GM10248 (cell line): ENCODE measurements around the gene ZNF641.
"Not testable (repeated sequence)": the region's sequence is repeated elsewhere in the genome, so short reads cannot be mapped to it uniquely, and the experiment has no call there.

ENCODE experiments used
- CTCF ChIA-PET: fragments of 300-600 bp; sonication (Branson Sonifier 250); formaldehyde crosslinking; extraction: SDS; loops from one replicate; lab custom pipeline; 2021; ENCODE audit warnings: antibody characterized with exemption; lab: Yijun Ruan, JAX
- POLR2A ChIA-PET: fragments of 350-650 bp; sonication (Branson Sonifier 250); formaldehyde crosslinking; extraction: SDS; loops from one replicate; lab custom pipeline; 2020; ENCODE audit warnings: antibody characterized with exemption; lab: Yijun Ruan, JAX
- DNase-seq: peaks from one replicate; pipeline ENCODE4 v3.0.0; 2012; ENCODE audit errors: extremely low spot score
- TF ChIP-seq, protein P1 (sequence below): IDR thresholded peaks from 2 replicates; pipeline ENCODE4 v1.5.1; 2012; ENCODE audit warnings: mild to moderate bottlenecking, low read depth; ENCODE audit errors: extremely low read depth, missing control alignments, control extremely low read depth

The ZNF641 gene

DNA sequence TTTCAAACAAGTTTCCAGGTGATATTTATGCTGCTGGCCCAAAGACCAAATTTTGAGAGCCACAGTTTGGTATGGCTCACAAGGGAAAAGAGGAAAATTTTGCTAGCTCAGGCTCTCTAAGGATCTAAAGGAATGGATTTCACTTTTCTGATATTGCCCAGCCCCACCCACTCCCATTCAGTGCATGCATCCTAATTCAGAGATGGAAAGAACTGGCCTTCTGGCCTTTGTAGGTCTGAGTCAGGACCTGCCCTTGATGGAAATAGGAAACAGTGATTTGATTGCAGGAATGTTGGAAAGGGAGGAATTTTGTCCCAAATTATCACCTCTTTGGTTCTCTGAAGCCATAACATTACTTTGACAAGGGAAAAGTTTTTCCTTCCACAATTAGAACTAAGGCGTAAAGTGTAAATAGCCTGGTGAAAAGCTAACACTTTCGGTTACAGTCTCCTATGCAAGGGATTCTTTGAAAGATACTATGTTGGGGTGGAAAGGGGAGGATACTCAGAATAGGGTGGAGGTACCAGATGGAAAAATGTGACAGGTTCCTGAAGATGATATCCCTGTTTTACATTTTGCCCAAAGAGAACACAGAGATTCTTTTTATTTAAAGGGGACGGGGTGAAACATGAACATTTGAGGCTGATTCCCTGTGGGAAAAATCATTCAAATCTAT is 11.1 kb downstream of the ZNF641 start:
- CTCF ChIA-PET = interaction anchor here (1.5 kb wide), 1 partner anchor 34 kb away, joined by 3 read pairs; no protein-coding TSS in a partner anchor
- POLR2A ChIA-PET = no interaction called here

DNA sequence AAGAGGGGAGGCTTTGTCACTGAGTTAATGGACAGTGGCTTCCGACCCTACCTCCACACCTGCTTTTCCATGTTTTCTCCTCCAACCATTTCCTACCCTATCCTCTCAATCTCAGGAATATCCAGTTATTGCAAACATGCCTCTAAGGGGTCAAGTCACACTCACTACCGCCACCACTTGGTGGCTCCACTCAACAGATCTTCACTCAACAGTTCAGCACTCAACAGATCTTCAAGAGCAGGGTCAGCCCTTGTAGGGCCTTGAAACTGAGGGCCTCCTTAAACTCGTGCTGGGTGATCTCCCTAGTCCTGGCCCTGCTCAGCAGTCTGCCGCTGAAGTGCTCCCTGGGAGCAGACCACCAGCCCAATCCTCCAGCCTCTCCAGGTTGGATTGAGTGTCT is 14.2 kb downstream of the ZNF641 start:
- POLR2A ChIA-PET = no interaction called here
- TF ChIP-seq, protein P1, sequence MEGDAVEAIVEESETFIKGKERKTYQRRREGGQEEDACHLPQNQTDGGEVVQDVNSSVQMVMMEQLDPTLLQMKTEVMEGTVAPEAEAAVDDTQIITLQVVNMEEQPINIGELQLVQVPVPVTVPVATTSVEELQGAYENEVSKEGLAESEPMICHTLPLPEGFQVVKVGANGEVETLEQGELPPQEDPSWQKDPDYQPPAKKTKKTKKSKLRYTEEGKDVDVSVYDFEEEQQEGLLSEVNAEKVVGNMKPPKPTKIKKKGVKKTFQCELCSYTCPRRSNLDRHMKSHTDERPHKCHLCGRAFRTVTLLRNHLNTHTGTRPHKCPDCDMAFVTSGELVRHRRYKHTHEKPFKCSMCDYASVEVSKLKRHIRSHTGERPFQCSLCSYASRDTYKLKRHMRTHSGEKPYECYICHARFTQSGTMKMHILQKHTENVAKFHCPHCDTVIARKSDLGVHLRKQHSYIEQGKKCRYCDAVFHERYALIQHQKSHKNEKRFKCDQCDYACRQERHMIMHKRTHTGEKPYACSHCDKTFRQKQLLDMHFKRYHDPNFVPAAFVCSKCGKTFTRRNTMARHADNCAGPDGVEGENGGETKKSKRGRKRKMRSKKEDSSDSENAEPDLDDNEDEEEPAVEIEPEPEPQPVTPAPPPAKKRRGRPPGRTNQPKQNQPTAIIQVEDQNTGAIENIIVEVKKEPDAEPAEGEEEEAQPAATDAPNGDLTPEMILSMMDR = no peak
- CTCF ChIA-PET = no interaction called here
- DNase-seq = no peak

More for the DNA sequence above, 11.1 kb downstream of the ZNF641 start:
- no peak for DNase-seq
- TF ChIP-seq, protein P1 = no peak

DNA sequence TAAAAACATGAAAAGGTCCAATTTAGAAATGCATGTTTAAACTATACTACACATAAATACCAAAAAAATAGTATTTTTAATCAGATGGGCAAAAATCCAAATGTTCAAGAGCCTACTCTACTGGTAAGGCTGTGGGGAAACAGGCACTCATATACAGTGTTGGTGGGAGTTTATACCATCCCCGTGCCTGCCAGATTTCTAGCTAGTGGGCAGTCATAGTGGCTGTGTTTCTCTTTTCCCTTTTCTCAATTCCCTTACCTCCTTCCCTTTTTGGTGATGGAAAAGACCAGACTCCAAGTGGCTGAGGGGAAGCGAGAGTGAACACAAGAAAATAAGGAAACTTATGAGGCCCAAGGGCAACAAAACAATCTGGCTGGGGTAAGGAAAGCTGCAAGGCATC is 14.7 kb downstream of the ZNF641 start:
- CTCF ChIA-PET = no interaction called here
- POLR2A ChIA-PET = no interaction called here
- TF ChIP-seq, protein P1 = no peak
- DNase-seq = no peak

DNA sequence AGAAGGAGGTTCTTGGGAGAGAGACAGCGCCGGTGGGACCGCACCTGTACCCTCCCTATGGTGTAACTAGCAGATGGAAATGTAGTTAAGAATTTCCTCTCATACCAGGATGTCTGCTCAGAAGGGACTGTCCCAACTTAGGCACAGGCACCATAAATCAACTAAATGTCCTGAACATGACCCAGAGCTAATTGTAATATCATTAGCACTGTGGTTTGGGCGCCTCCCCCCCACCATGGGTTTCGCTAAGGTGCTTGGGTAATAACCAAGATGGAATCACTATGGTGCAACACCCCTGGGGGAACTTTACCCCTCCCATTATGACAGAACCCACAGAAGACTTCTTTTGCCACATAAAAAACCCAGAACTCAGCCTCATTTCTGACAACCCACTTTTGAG is 15.9 kb downstream of the ZNF641 start:
- ChIA-PET CTCF (interaction anchor here (1.0 kb wide), 1 partner anchor 158 kb away, joined by 3 read pairs; no protein-coding TSS in a partner anchor), POLR2A (no interaction called here)
- no peak for DNase-seq
- TF ChIP-seq, protein P1 = no peak

DNA sequence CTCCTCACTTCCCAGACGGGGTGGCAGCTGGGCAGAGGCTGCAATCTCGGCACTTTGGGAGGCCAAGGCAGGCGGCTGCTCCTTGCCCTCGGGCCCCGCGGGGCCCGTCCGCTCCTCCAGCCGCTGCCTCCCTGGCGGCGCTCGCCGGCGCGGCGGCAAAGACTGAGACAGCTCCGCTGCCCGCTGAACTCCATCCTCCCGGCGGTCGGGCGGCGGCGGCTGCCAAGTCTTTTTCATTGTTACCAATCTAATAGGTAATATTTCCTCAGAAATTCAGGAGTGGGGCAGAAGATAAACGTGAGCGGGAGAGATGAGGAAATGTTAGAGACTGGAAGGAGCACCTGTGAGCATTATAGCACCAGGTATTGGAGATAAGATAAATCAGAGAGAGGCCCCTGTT is 17.0 kb downstream of the ZNF641 start:
- POLR2A ChIA-PET, CTCF ChIA-PET, DNase-seq: not testable (repeated sequence)

DNA sequence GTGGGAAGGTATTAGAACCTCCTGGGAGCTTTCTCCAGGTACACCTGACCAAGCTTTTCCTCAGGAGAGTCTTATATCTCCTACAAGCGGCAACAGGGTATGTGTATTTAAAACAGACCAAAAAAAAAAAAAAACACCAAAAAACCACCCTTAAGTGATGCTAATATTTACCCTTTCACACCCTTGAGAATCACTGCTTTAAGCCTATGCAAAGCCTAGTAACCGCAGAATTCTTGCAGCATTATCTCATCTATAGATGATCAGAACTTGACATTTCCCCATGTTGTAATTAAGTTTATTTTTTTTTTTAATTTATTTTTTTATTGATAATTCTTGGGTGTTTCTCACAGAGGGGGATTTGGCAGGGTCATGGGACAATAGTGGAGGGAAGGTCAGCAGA is 19.3 kb downstream of the ZNF641 start:
- TF ChIP-seq, protein P1 = no peak
- POLR2A ChIA-PET = no interaction called here
- CTCF ChIA-PET = no interaction called here
- DNase-seq = no peak

DNA sequence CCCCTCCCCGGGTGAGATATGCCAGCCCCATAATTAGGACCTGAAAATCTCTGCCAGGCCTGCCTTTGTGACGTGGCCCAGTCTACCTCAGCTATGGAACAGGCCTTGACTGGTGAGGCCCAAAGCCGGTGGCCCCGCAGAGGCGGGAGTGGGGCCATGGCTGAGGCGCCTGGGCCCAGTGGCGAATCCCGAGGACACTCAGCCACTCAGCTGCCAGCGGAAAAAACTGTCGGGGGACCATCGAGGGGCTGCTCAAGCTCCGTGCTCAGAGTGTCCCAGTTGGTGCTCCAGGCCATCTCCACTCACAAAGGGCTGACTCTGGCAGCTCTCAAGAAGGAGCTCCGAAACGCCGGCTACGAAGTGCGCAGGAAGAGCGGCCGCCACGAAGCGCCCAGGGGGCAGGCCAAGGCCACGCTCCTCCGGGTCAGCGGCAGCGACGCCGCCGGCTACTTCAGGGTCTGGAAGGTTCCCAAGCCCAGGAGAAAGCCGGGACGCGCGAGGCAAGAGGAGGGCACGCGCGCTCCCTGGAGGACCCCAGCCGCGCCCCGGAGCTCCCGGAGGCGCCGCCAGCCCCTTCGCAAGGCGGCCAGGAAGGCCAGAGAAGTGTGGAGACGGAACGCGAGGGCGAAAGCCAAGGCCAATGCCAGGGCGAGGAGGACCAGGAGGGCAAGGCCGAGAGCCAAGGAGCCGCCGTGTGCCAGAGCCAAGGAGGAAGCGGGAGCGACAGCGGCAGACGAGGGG is 21.4 kb downstream of the ZNF641 start:
- TF ChIP-seq, protein P1 = no peak
- POLR2A ChIA-PET = no interaction called here
- no peak for DNase-seq
- CTCF ChIA-PET = no interaction called here
